OCI-LY1 (cell line): Measurements from ENCODE around the gene SCN1A.
"Not testable (repeated sequence)": the region's sequence is repeated elsewhere in the genome, so short reads cannot be mapped to it uniquely, and the experiment has no call there.

Experiments used
- EZH2 ChIP-seq: fragments of 200-600 bp; sonication (generic), shearing (Covaris generic); IDR thresholded peaks from 2 replicates; pipeline ENCODE4 v1.8.0; 2017; ENCODE audit warnings: borderline replicate concordance, mixed run types, mild to moderate bottlenecking, antibody characterized with exemption, low read length, moderate library complexity, mixed read lengths
- TF ChIP-seq, protein P1 (sequence below): fragments of 200-600 bp; sonication (generic), shearing (Covaris generic); IDR thresholded peaks from 2 replicates; pipeline ENCODE4 v1.5.1; 2017; ENCODE audit warnings: mild to moderate bottlenecking, antibody characterized with exemption, low read length, moderate library complexity, mixed read lengths

DNA sequence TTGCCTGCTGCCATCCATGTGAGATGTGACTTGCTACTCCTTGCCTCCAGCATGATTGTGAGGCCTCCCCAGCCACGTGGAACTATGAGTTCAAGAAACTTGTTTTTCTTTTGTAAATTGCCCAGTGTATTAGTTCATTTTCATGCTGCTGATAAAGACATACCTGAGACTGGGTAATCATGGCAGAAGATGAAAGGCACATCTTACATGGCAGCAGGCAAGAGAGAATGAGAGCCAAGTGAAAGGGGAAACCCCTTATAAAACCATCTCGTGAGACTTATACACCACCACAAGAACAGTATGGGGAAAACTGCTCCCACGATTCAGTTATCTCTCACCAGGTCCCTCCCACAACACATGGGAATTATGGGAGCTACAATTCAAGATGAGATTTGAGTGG is 11.7 kb upstream of the SCN1A start:
- TF ChIP-seq, protein P1, sequence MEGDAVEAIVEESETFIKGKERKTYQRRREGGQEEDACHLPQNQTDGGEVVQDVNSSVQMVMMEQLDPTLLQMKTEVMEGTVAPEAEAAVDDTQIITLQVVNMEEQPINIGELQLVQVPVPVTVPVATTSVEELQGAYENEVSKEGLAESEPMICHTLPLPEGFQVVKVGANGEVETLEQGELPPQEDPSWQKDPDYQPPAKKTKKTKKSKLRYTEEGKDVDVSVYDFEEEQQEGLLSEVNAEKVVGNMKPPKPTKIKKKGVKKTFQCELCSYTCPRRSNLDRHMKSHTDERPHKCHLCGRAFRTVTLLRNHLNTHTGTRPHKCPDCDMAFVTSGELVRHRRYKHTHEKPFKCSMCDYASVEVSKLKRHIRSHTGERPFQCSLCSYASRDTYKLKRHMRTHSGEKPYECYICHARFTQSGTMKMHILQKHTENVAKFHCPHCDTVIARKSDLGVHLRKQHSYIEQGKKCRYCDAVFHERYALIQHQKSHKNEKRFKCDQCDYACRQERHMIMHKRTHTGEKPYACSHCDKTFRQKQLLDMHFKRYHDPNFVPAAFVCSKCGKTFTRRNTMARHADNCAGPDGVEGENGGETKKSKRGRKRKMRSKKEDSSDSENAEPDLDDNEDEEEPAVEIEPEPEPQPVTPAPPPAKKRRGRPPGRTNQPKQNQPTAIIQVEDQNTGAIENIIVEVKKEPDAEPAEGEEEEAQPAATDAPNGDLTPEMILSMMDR, result not testable (repeated sequence)
- TF ChIP-seq EZH2, result not testable (repeated sequence)
